Kidney (tissue), 14 donors: ENCODE data around the gene XPNPEP2. TPM values are rescaled to one million over a fixed set of nuclear protein-coding genes. Genes with fewer than 3 reads are reported as not detected.

Experiments
- DNase-seq, 5 donors: peaks; one replicate each; pipeline ENCODE4 v3.0.0-alpha.2; 2013 to 2020
- FAIRE-seq: peaks from 2 replicates; lab custom pipeline; 2012; peaks lifted over from hg19 to GRCh38; lab: Jason Lieb, UNC
- H3K27ac ChIP-seq, 2 donors: one replicate each; pipeline ENCODE4 v1.7.0; 2013; ENCODE audit warnings: low read depth in 2 of 2, low read length in 2 of 2, inconsistent platforms in 1 of 2
- H3K27me3 ChIP-seq: one replicate; pipeline ENCODE4 v1.7.1; 2013; ENCODE audit warnings: low read length, inconsistent platforms; ENCODE audit not compliant: control insufficient read depth, insufficient read depth
- H3K36me3 ChIP-seq, 3 donors: one replicate each; pipeline versions ENCODE4 v1.7.0 to v1.7.1; 2013; ENCODE audit warnings: low read length in 3 of 3, control low read depth in 1 of 3, inconsistent platforms in 1 of 3; ENCODE audit not compliant: insufficient read depth in 3 of 3, control insufficient read depth in 2 of 3
- H3K4me1 ChIP-seq, 3 donors: one replicate each; pipeline versions ENCODE4 v1.7.0 to v1.7.1; 2013; ENCODE audit warnings: low read length in 3 of 3, inconsistent platforms in 1 of 3, low read depth in 1 of 3; ENCODE audit not compliant: control insufficient read depth in 2 of 3, insufficient read depth in 2 of 3
- H3K4me3 ChIP-seq, 3 donors: one replicate each; pipeline versions ENCODE4 v1.7.0 to v1.8.1; 2013; ENCODE audit warnings: low read length in 3 of 3, control low read depth in 1 of 3, inconsistent platforms in 1 of 3
- H3K9ac ChIP-seq, 3 donors: one replicate each; pipeline versions ENCODE4 v1.7.0 to v1.7.1; 2013; ENCODE audit warnings: low read length in 3 of 3, control low read depth in 1 of 3, inconsistent platforms in 1 of 3
- H3K9me3 ChIP-seq, 3 donors: one replicate each; pipeline versions ENCODE4 v1.7.0 to v1.7.1; 2013; ENCODE audit warnings: low read length in 3 of 3, control low read depth in 1 of 3, inconsistent platforms in 1 of 3; ENCODE audit not compliant: control insufficient read depth in 2 of 3, insufficient read depth in 1 of 3
- intact Hi-C: fragments of 100-400 bp; cut with DNase I; formaldehyde crosslinking; loops from one replicate; pipeline ENCODE4 v1.11.1; 2022
- polyA plus RNA-seq: library from polyadenylated mRNA; stranded (reverse); fragments of 350-450 nt; fragmentation: Illumina TruSeq; extraction: RNeasy Lipid Tissue Mini Kit (QIAGEN cat#74804); gene quantifications from one replicate; pipeline ENCODE4 v1.2.3, GENCODE V29; 2014; ENCODE audit warnings: low read depth, low replicate concordance; ENCODE audit not compliant: insufficient read depth
- total RNA-seq: library from RNA; stranded (reverse); fragmentation: NEBNext Ultra II Directional; extraction: Animal tissue kit (Norgen Biotek cat#: 25700); gene quantifications from one replicate; pipeline ENCODE4 v1.2.1, GENCODE V29; 2021
- TF ChIP-seq, protein P1 (sequence below): IDR thresholded peaks from 3 replicates; pipeline ENCODE4 v1.5.1; 2012; ENCODE audit warnings: mild to moderate bottlenecking, moderate library complexity, borderline replicate concordance; ENCODE audit not compliant: insufficient read depth; ENCODE audit errors: extremely low read depth
- donor health status: control.
- donor health status: control.
- donor health status: control.
- donor health status: control.
- donor health status: control.
- donor health status: DM: yes; HTN: yes; CAD: no.
- donor health status: Normal renal cell carcinoma (clear cell type).

Gene XPNPEP2
- total and polyA plus RNA-seq, 2 donors from 2014 or later = 2.0 to 78.6 TPM

GRCh38 chrX:129696463-129697155, 42.2 kb upstream of the XPNPEP2 start:
- Histone ChIP-seq H3K4me1 (no peaks in the 10 kb centered on the region), H3K4me3 (no peak overlapping the region), H3K9ac (no peak overlapping the region), H3K27me3 (no peaks in the 10 kb centered on the region), H3K36me3 (no peaks in the 10 kb centered on the region), H3K9me3 (no peaks in the 10 kb centered on the region), H3K27ac (no peak overlapping the region)
- FAIRE-seq (no peak), DNase-seq (no peak)
- intact Hi-C loops = no loop called here
- TF ChIP-seq, protein P1, sequence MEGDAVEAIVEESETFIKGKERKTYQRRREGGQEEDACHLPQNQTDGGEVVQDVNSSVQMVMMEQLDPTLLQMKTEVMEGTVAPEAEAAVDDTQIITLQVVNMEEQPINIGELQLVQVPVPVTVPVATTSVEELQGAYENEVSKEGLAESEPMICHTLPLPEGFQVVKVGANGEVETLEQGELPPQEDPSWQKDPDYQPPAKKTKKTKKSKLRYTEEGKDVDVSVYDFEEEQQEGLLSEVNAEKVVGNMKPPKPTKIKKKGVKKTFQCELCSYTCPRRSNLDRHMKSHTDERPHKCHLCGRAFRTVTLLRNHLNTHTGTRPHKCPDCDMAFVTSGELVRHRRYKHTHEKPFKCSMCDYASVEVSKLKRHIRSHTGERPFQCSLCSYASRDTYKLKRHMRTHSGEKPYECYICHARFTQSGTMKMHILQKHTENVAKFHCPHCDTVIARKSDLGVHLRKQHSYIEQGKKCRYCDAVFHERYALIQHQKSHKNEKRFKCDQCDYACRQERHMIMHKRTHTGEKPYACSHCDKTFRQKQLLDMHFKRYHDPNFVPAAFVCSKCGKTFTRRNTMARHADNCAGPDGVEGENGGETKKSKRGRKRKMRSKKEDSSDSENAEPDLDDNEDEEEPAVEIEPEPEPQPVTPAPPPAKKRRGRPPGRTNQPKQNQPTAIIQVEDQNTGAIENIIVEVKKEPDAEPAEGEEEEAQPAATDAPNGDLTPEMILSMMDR = no peak

GRCh38 chrX:129697204-129697829, 41.5 kb upstream of the XPNPEP2 start:
- TF ChIP-seq, protein P1 = no peak
- Histone ChIP-seq H3K4me3 (no peak overlapping the region), H3K9ac (no peak overlapping the region), H3K4me1 (no peaks in the 10 kb centered on the region), H3K36me3 (no peaks in the 10 kb centered on the region), H3K27ac (no peak overlapping the region), H3K9me3 (no peaks in the 10 kb centered on the region), H3K27me3 (no peaks in the 10 kb centered on the region)
- intact Hi-C loops = no loop called here
- no peak for FAIRE-seq
- no peak for DNase-seq

DNA sequence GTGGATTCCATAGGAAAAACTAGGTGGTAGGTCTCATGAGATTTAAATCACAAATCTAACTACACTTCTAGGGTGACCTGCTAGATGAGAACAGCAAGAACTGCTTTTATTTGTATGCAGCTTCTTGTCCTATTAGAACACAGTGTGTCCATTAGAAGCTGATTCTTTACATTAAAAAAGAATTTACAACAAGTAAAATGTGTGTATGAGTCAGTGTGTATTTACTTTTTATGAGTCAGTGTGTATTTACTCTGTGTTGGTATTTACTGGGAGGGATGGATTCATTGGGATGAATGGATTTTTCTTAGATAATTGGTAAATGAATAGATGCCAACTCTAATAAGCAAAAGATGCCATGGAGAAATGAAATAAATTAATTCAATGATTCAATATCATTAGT, 40.6 kb upstream of the XPNPEP2 start:
- H3K4me3 ChIP-seq = no peak overlapping the region
- DNase-seq (no peak), FAIRE-seq (no peak)
- no peaks in the 10 kb centered on the region for H3K9me3 ChIP-seq
- H3K27me3 ChIP-seq = no peaks in the 10 kb centered on the region
- H3K9ac ChIP-seq = no peak overlapping the region
- no peak overlapping the region for H3K27ac ChIP-seq
- H3K4me1 ChIP-seq = no peaks in the 10 kb centered on the region
- no peaks in the 10 kb centered on the region for H3K36me3 ChIP-seq
- intact Hi-C loops = no loop called here
- TF ChIP-seq, protein P1 = no peak
